ENCODE measurements around the gene TRIM44.

GRCh38 chr11:35780951-35781860 is 118.6 kb downstream of the TRIM44 start:
- no peak for TF ChIP-seq CTCF (conservative IDR thresholded peaks at IDR 0.05; ENCODE audit: low read length)
- TF ChIP-seq EZH2phosphoT487 (IDR thresholded peaks at IDR 0.05; ENCODE audit: borderline replicate concordance, low read depth, low read length): no peak
